Endothelial cell of umbilical vein (primary cell): ENCODE measurements around the gene LGALS7. TPM values are rescaled to one million over a fixed set of nuclear protein-coding genes. Genes with fewer than 3 reads are reported as not detected.

Source experiments
- BruUV-seq: library from RNA; stranded (reverse); fragments of 400-500 nt; replicated peaks from 2 replicates; lab custom pipeline; 2021; lab: Mats Ljungman, UMichigan
- CTCF ChIA-PET: fragments of 300-600, 350-600 bp; sonication (Branson Sonifier 250); formaldehyde crosslinking; loops from one replicate; lab custom pipeline; 2021; ENCODE audit warnings: antibody characterized with exemption, inconsistent platforms; lab: Charles Lee
- POLR2A ChIA-PET: fragments of 300-600, 350-600 bp; sonication (Branson Sonifier 250); formaldehyde crosslinking; loops from one replicate; lab custom pipeline; 2021; ENCODE audit warnings: antibody characterized with exemption, inconsistent platforms; lab: Charles Lee
- DNase-seq: peaks from one replicate; pipeline ENCODE4 v3.0.0-alpha.2; 2011; ENCODE audit warnings: low read depth, low spot score
- FAIRE-seq: peaks from 2 replicates; lab custom pipeline; 2011; peaks lifted over from hg19 to GRCh38; lab: Jason Lieb, UNC
- H2AFZ ChIP-seq: 2 replicates; pipeline ENCODE4 v1.6.0; 2012; ENCODE audit warnings: low read depth, low read length, control low read depth, inconsistent platforms
- H3K27ac ChIP-seq: 2 replicates; pipeline ENCODE4 v1.5.1; 2011; ENCODE audit warnings: low read depth, mild to moderate bottlenecking, control low read depth, low read length, moderate library complexity; ENCODE audit not compliant: insufficient read depth
- H3K27me3 ChIP-seq, 2 experiments: 2 replicates each; pipeline versions ENCODE4 v1.6.0 to v1.6.1; 2011; ENCODE audit warnings: low read length in 2 of 2, mixed read lengths in 1 of 2; ENCODE audit not compliant: control insufficient read depth in 2 of 2, insufficient read depth in 2 of 2
- H3K36me3 ChIP-seq, 2 experiments: 2 replicates in 1 of 2; 3 replicates in 1 of 2; pipeline ENCODE4 v1.5.1; 2011; ENCODE audit warnings: low read length in 2 of 2, mild to moderate bottlenecking in 1 of 2, moderate library complexity in 1 of 2; ENCODE audit not compliant: control insufficient read depth in 2 of 2, insufficient read depth in 2 of 2; ENCODE audit errors: extremely low read depth in 1 of 2
- H3K4me1 ChIP-seq: 3 replicates; pipeline ENCODE4 v1.5.1; 2011; ENCODE audit warnings: mild to moderate bottlenecking, low read length; ENCODE audit not compliant: control insufficient read depth, insufficient read depth; ENCODE audit errors: extremely low read depth
- H3K4me2 ChIP-seq: 2 replicates; pipeline ENCODE4 v1.6.1; 2011; ENCODE audit warnings: low read length, control low read depth, mixed read lengths; ENCODE audit not compliant: insufficient read depth
- H3K4me3 ChIP-seq, 3 experiments: fragments of 200-600 bp in 1 of 3; sonication (generic), shearing (Covaris generic) in 1 of 3; replicated peaks in 1 of 3; 2 replicates each; pipeline ENCODE4 v1.5.1; 2011 to 2016; ENCODE audit warnings: control low read depth in 3 of 3, low read length in 3 of 3, mild to moderate bottlenecking in 2 of 3, inconsistent platforms in 1 of 3, low read depth in 1 of 3, moderate library complexity in 1 of 3; ENCODE audit not compliant: insufficient read depth in 1 of 3
- H3K79me2 ChIP-seq: 2 replicates; pipeline ENCODE4 v1.6.0; 2012; ENCODE audit warnings: low read length, inconsistent platforms; ENCODE audit not compliant: control insufficient read depth, insufficient read depth
- H3K9ac ChIP-seq: replicated peaks from 2 replicates; pipeline ENCODE3; 2011; ENCODE audit warnings: low read length, control low read depth; ENCODE audit not compliant: insufficient read depth; ENCODE audit errors: extremely low read depth
- H3K9me1 ChIP-seq: replicated peaks from 3 replicates; pipeline ENCODE4 v1.6.0; 2011; ENCODE audit warnings: mild to moderate bottlenecking, low read length; ENCODE audit not compliant: control insufficient read depth, insufficient read depth; ENCODE audit errors: extremely low read depth
- H3K9me3 ChIP-seq: replicated peaks from 2 replicates; pipeline ENCODE4 v1.5.1; 2012; ENCODE audit warnings: low read length, inconsistent platforms; ENCODE audit not compliant: control insufficient read depth, insufficient read depth
- H4K20me1 ChIP-seq: replicated peaks from 2 replicates; pipeline ENCODE3; 2011; ENCODE audit warnings: mild to moderate bottlenecking, low read length; ENCODE audit not compliant: control insufficient read depth, insufficient read depth; ENCODE audit errors: extremely low read depth
- CTCF ChIP-seq, 2 donors: IDR thresholded peaks; 1 replicate in 1 of 2; 2 replicates in 1 of 2; pipeline ENCODE4 v1.5.1; 2011; ENCODE audit warnings: low read length in 2 of 2, mild to moderate bottlenecking in 2 of 2, moderate library complexity in 2 of 2, control low read depth in 1 of 2, inconsistent platforms in 1 of 2, low read depth in 1 of 2; ENCODE audit not compliant: insufficient read depth in 1 of 2; ENCODE audit errors: extremely low read depth in 1 of 2
- EZH2 ChIP-seq: IDR thresholded peaks from 2 replicates; pipeline ENCODE4 v1.6.1; 2012; ENCODE audit warnings: borderline replicate concordance, low read depth, mild to moderate bottlenecking, moderate library complexity, low read length, inconsistent platforms; ENCODE audit not compliant: severe bottlenecking
- FOS ChIP-seq: IDR thresholded peaks from 2 replicates; pipeline ENCODE4 v1.6.1; 2011; ENCODE audit warnings: mild to moderate bottlenecking, low read length, moderate library complexity, borderline replicate concordance; ENCODE audit not compliant: insufficient read depth
- GATA2 ChIP-seq: IDR thresholded peaks from 2 replicates; pipeline ENCODE4 v1.7.0; 2011; ENCODE audit warnings: low read depth, mild to moderate bottlenecking, moderate library complexity, mixed read lengths, low read length; ENCODE audit not compliant: insufficient read length, insufficient read depth
- JUN ChIP-seq: IDR thresholded peaks from 2 replicates; pipeline ENCODE4 v1.6.1; 2011; ENCODE audit warnings: borderline replicate concordance, low read depth; ENCODE audit not compliant: insufficient read length, insufficient read depth
- MYC ChIP-seq: IDR thresholded peaks from one replicate; pipeline ENCODE4 v1.6.1; 2011; ENCODE audit warnings: mild to moderate bottlenecking, low read depth, low read length
- POLR2A ChIP-seq: IDR thresholded peaks from 2 replicates; pipeline ENCODE4 v1.6.1; 2012; ENCODE audit warnings: low read depth, mild to moderate bottlenecking, control low read depth, low read length
- POLR2AphosphoS5 ChIP-seq: IDR thresholded peaks from 2 replicates; pipeline ENCODE4 v1.6.1; 2012; ENCODE audit warnings: low read depth, mild to moderate bottlenecking, control low read depth, low read length, moderate library complexity; ENCODE audit not compliant: insufficient read depth
- dilution Hi-C: fragments of 300-500 bp; cut with MboI; formaldehyde crosslinking; loops from one replicate; pipeline ENCODE4 v1.15.0; 2019; ENCODE audit warnings: low sequenced_read_pairs; ENCODE audit not compliant: extremely low pct_ligation_motif_present
- intact Hi-C: fragments of 100-400 bp; cut with micrococcal nuclease; formaldehyde crosslinking; loops from one replicate; pipeline ENCODE4 v1.10.0; 2022
- polyA plus RNA-seq, 4 experiments: library from polyadenylated mRNA; depleted of rRNA in 3 of 4; stranded (reverse) in 3 of 4; unstranded in 1 of 4; fragments of >200 nt; gene quantifications; 2 replicates each; pipeline versions ENCODE4 v1.2.1 to v1.2.3, GENCODE V29; 2011 to 2012; ENCODE audit warnings: missing spikeins in 1 of 4
- total RNA-seq: library from RNA; stranded (reverse); gene quantifications from 2 replicates; pipeline ENCODE4 v1.2.3, GENCODE V29; 2021
- TF ChIP-seq, protein P1 (sequence below): IDR thresholded peaks from 2 replicates; pipeline ENCODE4 v1.6.1; 2011; ENCODE audit not compliant: insufficient read depth, insufficient read length

Gene LGALS7
- total and polyA plus RNA-seq, 2 donors (not counting 3 experiments of a cell fraction or from before 2014, with no cell fraction given): not detected

- Histone ChIP-seq H3K27ac (no peak overlapping the region), H4K20me1 (no peaks in the 10 kb centered on the region), H2AFZ (no peak overlapping the region), H3K4me2 (no peak overlapping the region), H3K9me3 (no peaks in the 10 kb centered on the region), H3K36me3 (peaks cover 5 to 17% of the 10 kb centered on the region in 2 experiments), H3K79me2 (no peaks in the 10 kb centered on the region), H3K4me1 (peaks cover 17% of the 10 kb centered on the region), H3K9ac (no peak overlapping the region), H3K9me1 (no peaks in the 10 kb centered on the region), H3K4me3 (no peak overlapping the region), H3K27me3 (no peaks in the 10 kb centered on the region)
- DNase-seq (no peak), FAIRE-seq (no peak)
- ChIA-PET POLR2A (no interaction called here), CTCF (interaction anchor here (1.7 to 3.3 kb wide), 3 partner anchors 9 to 197 kb away, joined by 8 to 18 read pairs (median 8); partner anchors contain the start of genes MRPS12 and SARS2)
- intact Hi-C loops: no loop called here
- no peak for TF ChIP-seq GATA2
- TF ChIP-seq CTCF (IDR thresholded peaks at IDR 0.05; ENCODE audit: extremely low read depth in 1 of 2, insufficient read depth in 1 of 2, low read depth in 1 of 2, low read length in 2 of 2): no peak
- no peak for TF ChIP-seq POLR2AphosphoS5
- TF ChIP-seq JUN: no peak
- TF ChIP-seq EZH2: no peak
- TF ChIP-seq, protein P1, sequence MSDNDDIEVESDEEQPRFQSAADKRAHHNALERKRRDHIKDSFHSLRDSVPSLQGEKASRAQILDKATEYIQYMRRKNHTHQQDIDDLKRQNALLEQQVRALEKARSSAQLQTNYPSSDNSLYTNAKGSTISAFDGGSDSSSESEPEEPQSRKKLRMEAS: no peak
- TF ChIP-seq FOS: no peak
- TF ChIP-seq POLR2A: no peak
- no peak for TF ChIP-seq MYC
- no TSS peak for BruUV-seq
- dilution Hi-C loops: no loop called here
Measured at GRCh38 chr19:38733241-38733492, 40.1 kb downstream of the LGALS7 start.
